GM18867 (cell line): ENCODE data around the gene LTV1.
"Not testable (repeated sequence)": the region's sequence is repeated elsewhere in the genome, so short reads cannot be mapped to it uniquely, and the experiment has no call there.

Experiments
- ATAC-seq: cut with Tn5 transposase; IDR thresholded peaks from one replicate; pipeline ENCODE4 v1.9.1; 2021; ENCODE audit warnings: mild to moderate bottlenecking, moderate library complexity; ENCODE audit not compliant: unreplicated experiment

Gene LTV1

GRCh38 chr6:143842902-143843676 lies at the start of gene LTV1:
TSS of gene LTV1 (plus strand) at chr6:143843338. CDS start at chr6:143843478, 140 bp downstream.
- ATAC-seq, result peak; percentile 100

- not testable (repeated sequence) for ATAC-seq
Observed at GRCh38 chr6:143796551-143796950, 46.6 kb upstream of the LTV1 start.

DNA sequence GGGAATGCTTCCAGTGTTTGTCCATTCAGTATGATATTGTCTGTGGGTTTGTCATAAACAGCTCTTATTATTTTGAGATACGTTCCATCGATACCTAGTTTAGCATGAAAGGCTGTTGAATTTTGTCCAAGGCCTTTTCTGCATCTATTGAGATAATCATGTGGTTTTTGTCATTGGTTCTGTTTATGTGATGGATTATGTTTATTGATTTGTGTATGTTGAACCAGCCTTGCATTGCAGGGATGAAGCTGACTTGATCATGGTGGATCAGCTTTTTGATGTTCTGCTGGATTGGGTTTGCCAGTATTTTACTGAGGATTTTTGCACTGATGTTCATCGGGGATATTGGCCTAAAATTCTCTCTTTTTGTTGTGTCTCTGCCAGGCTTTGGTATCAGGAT lies 44.7 kb upstream of the LTV1 start:
- ATAC-seq, result not testable (repeated sequence)

DNA sequence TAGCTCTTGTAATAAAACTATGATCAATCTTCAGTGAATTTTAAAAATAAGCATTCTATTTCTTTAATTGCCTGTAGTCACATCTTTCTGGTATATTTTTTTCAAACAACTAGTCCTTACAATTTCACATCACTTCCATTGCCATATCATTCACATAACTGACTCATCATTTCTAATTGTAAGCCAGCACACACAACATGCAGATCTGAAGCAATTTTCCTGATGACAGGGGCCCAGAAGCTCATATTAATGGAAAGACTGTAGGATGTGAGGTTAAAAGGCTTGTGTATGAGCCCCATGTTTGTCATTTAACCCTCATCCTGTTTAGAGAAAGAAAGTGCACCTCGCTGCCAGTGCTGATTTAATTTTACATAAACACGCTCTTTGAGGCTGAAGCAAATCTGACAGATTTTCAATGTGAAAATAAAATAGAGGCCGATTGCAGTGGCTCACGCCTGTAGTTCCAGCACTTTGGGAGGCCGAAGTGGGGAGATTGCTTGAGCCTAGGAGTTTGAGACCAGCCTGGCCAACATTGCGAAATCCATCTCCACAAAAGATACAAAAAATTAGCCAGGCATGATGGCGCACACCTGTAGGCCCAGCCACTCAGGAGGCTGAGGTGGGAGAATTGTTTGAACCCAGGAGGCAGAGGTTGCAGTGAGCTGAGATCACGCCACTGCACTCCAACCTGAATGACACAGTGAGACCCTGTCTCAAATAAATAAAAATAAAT lies 40.1 kb upstream of the LTV1 start:
- ATAC-seq, result no peak

DNA sequence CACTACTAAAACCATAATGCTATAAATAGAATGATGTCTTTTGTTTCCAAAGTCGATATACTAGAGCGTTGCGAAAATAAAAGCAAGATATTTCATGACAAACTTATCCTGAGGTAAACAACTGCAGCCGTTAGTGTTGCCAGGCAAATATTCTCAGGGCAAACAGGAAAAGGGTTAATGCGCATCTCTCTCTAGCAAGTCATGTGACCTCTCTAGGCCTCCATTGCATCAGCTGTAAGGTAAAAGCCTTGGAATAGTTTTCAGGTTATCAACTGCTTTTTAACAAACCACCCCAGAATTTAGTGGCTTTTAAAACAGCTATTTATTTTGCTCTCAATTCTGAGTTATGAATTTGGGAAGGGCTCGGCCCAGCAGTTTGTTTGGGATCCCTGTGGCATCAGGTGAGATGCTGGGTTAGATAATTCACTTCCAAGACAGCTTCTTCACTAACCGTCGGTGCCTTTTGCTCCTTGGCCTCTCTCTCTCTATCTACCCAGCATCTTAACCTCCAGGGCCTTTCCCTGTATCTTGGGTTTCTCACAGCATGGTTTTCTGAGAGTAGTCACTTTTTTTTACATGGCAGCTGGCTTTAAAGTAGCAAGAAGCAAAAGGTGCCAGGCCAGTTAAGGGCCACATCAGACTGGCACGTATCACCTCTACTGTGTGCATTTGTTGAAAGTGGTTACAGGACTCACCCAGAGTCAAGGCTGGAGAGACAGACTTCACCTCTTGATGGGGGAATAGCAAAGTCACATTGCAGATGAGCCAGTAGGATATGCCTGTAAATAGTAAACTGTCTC lies 39.2 kb upstream of the LTV1 start:
- no peak for ATAC-seq

GRCh38 chr6:143804835-143805239 lies 38.3 kb upstream of the LTV1 start:
- no peak for ATAC-seq

- no peak for ATAC-seq
Observed at GRCh38 chr6:143806282-143807102, 36.6 kb upstream of the LTV1 start.

DNA sequence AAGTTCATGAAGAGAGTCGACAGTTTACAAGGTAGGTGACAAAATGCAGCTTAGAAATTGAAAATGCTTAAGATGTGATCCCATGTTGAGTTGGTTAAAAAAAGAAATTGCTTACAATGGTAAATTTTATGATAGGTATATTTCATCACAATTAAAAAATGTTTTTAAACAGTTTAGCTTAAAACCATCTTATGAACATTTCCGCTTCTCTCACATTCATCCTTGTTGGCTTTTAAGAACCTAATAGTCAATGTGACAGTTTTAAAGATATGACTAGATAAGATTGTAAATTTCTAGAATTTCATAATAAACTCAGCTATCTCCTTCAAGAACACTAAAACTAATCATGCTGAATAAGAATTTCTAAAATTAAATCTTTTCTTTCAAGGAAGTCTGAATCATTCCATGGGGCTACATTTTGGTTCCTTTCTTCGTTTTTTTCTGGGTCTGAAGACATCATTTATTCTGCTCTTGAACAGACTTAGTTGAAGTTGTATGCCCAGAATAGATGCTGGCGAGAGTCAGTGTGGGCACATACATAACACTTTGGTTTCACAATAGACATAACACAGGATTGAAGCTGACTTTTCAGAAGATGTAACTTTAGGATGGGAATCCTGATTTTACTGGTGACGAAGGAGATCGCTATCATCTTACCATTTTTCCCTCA lies 35.9 kb upstream of the LTV1 start:
- no peak for ATAC-seq

DNA sequence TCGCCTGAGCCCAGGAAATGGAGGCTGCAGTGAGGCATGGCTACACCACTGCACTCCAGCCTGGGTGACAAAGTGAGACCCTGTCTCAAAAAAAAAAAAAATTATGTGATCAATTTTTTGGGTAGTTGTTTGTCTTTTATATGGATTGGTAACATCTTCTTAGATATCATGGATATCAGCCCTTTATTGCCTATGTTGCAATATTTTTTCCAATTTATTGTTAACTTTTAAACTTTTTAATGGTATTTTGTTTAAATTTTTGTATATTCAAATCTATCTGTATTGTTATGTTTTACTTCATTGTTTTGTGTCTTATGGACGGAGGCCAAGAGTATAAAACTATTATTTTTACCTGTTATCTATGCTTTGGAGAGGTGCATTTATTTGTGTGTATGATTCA lies 32.4 kb upstream of the LTV1 start:
- ATAC-seq, result no peak

- ATAC-seq, result no peak
Observed at GRCh38 chr6:143811501-143812157, 31.5 kb upstream of the LTV1 start.

DNA sequence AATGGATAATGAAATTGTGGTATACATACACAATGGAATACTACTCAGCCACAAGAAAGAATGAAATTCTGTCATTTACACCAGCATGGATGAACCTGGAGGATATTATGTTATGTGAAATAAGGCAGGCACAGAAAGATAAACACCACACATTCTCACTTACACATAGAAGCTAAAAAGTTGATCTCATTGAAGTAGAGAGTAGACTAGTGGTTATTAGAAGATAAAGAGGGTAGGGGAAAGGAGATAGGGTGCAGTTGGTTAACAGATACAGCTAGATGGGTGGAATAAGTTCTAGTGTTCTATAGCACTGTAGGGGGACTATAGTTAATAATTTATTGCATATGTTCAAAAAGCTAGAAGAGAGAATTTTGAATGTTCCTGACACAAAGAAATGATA lies 25.5 kb upstream of the LTV1 start:
- no peak for ATAC-seq

DNA sequence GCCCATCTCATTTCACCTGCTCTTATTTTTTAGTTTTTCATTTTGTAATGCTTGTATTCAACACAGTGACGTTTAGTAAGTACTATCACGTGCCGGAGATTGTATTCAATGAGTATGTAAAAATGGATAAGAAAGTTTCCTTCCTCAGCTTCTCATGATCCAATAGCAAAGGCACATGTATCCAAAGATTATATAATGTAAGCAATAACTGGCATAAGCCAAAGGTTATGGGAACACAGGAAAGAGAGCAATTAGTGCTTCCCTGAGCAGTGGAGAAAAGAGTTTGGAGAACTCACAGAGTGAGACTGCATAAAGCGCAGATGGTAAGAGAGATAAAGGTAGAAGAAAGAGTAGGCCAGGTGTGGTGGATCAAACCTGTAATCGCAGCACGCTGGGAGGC lies 21.8 kb upstream of the LTV1 start:
- no peak for ATAC-seq

DNA sequence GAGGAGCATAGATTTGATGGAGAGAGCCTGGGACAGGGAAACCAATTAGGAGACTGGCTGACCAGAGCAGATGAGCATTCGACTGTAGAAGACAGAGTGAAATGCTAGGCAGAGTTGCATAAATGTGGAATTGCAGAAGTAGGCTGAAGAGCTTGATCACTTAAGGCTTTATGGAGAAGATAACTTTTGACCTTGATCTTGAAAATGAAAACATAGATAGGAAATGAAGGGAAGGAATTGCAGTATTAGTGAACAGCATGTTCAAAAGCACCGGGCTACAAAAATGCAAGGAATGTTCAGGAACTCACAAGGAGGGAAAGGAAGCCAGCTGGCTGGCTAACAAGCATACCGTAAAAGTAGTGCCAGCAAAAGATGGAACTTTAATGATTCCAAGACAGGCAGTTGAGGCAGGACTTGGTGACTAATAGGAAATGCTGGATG lies 20.5 kb upstream of the LTV1 start:
- no peak for ATAC-seq

DNA sequence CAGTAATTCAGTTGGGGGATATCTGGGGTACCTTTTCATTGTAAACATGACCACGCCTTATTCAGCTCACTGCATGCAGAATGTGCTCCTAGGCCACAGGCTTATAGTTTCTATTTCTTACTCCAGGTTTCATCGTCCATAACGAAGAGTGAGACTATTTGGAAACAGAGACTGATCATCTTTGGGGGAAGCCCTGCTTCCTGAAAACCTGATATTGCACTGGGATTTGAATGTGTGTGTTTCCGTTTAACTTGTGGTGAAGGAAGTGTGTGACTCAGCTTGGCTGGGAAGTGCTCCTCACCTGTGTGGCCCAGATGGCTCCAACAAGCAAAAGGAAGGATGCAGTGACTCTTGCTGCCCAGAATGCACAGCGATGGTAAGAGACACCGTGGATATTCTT lies 19.6 kb upstream of the LTV1 start:
- no peak for ATAC-seq

GRCh38 chr6:143828572-143828971 lies 14.6 kb upstream of the LTV1 start:
- ATAC-seq, result no peak

DNA sequence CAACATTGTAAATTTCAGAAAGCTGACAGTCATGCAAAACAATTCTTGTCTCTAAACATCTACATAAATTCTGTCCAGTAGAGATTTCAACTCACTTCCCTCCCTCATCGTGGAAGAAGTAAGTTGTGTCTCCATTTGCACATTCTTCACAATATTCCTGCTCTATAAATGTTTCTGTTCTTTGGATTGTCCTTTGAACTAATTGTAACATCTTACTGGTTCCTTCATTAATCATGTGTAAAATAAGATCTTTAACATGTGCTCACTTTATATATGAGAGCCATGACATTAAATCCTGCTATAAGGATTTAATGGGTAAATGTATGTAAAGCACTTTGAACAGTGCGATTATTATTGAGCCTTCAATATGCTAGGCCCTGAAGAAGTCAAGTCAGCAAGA lies 7.0 kb upstream of the LTV1 start:
- no peak for ATAC-seq

DNA sequence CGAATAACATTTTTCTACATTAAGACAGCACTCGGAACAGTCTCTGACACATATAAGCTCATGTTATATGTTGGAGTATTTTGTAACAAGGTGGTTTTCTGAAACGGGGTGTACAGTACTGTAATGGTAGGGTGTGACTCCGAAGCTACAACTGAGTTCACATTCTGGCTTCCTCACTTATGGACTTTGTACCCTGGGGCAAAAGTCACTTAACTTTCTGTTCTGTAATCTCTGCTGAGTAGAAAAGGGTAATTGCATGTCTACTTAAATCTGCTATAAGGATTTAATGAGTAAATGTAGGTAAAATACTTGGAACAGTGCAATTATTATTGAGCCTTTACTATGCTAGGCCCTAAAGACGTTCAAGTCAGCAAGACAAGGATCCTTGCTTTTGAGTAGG lies 4.7 kb upstream of the LTV1 start:
- no peak for ATAC-seq

DNA sequence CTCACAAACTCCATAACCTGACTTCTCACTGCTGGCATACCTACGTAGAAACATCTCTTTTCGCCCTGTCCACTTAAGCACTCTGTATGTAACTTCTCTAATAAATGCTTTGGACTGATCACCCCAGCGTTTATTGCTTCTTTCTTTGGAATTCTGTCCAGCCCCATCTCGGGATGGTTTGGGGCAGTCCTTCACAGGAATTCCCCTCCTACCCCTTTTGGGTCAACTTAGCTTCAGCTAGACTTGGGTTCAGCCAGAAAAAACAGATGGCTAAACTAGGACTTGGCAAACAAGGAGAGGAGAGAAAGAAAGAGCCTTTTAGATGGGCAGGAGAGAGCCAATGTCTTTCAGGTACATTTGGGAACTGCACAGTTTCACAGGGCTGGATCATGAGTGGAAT lies 3.9 kb upstream of the LTV1 start:
- no peak for ATAC-seq

DNA sequence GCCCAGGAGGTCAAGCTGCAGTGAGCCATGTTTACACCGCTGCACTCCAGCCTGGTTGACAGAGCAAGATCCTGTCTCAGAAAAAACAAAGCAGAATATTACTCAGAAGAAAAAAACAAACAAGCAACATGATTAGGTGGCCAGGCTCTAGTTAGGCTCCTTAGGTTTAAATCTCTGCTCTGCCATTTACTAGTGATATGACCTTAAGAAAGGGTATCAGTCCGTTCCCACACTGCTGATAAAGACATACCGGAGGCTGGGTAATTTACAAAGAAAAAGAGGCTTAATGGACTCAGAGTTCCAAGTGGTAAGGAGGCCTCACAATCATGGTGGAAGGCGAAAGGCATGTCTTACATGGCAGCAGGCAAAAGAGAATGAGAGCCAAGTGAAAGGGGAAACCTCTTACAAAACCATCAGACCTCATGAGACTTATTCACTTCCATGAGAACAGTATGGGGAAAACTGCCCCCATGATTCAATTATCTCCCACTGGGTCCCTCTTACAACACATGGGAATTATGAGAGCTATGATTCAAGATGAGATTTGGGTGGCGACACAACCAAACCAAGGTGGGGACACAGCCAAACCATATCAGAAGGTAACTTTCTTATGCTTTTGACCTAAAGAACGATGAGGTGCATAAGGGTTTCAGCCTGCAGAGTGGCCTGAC lies 2.4 kb upstream of the LTV1 start:
- ATAC-seq, result no peak
